ENCODE data around the gene PKN2.

- TF ChIP-seq POLR2AphosphoS5 (IDR thresholded peaks at IDR 0.05; ENCODE audit: borderline replicate concordance, low read depth, low read length) (no peak), EZH2 (IDR thresholded peaks at IDR 0.05) (no peak), FOXP2 (optimal IDR thresholded peaks at IDR 0.05; ENCODE audit: control extremely low read depth, extremely low read length, insufficient read depth) (no peak)
Measured at GRCh38 chr1:88783145-88783544, 99.1 kb downstream of the PKN2 start.

Measured in SK-N-MC (cell line).